Cardiac fibroblast (primary cell): ENCODE results near the gene GADD45A.

Source experiments
- DNase-seq, 2 donors: peaks; one replicate each; pipeline versions ENCODE4 v3.0.0 to v3.0.0-alpha.2; 2010; ENCODE audit warnings: low read depth in 2 of 2
- H3K4me3 ChIP-seq, 2 donors: replicated peaks in 1 of 2; 1 replicate in 1 of 2; 2 replicates in 1 of 2; pipeline ENCODE4 v1.5.1; 2011; ENCODE audit warnings: low read depth in 2 of 2, low read length in 2 of 2, mild to moderate bottlenecking in 2 of 2, moderate library complexity in 1 of 2
- TF ChIP-seq, protein P1 (sequence below): IDR thresholded peaks from one replicate; pipeline ENCODE4 v1.5.1; 2011; ENCODE audit warnings: low read depth, mild to moderate bottlenecking, low read length, inconsistent platforms

The GADD45A gene

GRCh38 chr1:67736750-67737149 lies 51.7 kb downstream of the GADD45A start:
- H3K4me3 ChIP-seq, result peak overlapping the region in 1 of 2 donors; percentile 21
- DNase-seq, result no peak
- TF ChIP-seq, protein P1, sequence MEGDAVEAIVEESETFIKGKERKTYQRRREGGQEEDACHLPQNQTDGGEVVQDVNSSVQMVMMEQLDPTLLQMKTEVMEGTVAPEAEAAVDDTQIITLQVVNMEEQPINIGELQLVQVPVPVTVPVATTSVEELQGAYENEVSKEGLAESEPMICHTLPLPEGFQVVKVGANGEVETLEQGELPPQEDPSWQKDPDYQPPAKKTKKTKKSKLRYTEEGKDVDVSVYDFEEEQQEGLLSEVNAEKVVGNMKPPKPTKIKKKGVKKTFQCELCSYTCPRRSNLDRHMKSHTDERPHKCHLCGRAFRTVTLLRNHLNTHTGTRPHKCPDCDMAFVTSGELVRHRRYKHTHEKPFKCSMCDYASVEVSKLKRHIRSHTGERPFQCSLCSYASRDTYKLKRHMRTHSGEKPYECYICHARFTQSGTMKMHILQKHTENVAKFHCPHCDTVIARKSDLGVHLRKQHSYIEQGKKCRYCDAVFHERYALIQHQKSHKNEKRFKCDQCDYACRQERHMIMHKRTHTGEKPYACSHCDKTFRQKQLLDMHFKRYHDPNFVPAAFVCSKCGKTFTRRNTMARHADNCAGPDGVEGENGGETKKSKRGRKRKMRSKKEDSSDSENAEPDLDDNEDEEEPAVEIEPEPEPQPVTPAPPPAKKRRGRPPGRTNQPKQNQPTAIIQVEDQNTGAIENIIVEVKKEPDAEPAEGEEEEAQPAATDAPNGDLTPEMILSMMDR, result no peak

DNA sequence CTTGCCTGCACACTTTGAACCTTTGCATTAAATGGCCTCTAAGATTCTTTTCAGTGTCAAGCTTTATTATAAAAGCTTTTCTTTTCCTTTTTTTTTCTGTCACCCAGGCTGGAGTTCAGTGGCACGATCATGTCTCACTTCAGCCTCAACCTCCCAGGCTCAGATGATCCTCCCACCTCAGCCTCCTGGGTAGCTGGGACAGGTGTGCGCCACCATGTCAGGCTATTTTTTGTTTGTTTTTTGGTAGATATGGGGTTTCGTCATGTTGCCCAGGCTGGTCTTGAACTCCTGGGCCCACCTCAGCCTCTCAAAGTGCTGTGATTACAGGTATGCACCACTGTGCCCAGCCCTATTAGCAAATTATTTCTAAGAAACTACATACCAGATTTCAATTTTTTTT lies 52.9 kb downstream of the GADD45A start:
- no peak for DNase-seq
- H3K4me3 ChIP-seq, result no peak overlapping the region
- TF ChIP-seq, protein P1, result no peak
